ENCODE results near the gene DNAH17. TPM values are rescaled to one million over a fixed set of nuclear protein-coding genes. Genes with fewer than 3 reads are reported as not detected.
A peak's percentile ranks its signal among the peaks of the same experiment; 100 is the strongest.

Gene DNAH17
- total RNA-seq, 3 donors from 2014 or later (not counting 1 experiment from before 2014, with no cell fraction given) = 0.16 to 0.25 (median 0.24) TPM

DNA sequence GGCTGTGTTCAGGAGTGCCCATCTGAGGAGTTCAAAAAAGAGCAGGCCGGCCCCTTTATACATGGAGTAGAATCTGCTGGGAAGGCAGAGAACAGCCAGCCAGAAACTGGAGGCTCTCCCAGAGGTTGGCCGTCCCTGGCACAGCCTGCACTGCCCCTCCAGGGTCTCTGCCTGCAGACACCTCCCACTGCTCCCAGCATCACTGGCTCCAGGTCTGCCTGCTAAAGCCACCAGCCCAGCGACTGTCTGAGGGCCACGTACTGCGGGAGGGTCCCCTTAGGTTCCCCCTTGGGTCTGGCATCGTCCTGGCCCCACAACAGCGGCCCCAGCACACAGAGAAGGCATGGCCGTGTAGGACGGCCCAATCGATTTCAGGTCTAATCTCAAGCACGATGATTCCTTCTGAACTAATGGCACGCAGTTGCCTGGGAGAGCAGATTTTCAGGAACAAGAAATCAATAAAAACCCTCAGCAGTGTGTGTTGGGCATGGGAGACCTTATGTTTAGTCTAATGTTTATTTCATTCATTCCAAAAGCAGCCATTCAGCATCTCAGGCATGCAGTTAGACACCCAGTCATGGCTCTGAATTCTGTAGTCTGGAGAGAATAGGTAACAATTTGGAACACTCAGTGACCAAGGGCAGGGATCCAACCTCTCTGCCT lies 103.1 kb downstream of the DNAH17 start:
- Mint-ChIP-seq H3K4me1 (peaks cover 15 to 26% of the 10 kb centered on the region in 2 donors), H3K4me3 (peak overlapping the region; percentile 61), H3K9me3 (no peaks in the 10 kb centered on the region), H3K27ac (peak overlapping the region; percentile 88 to 92), H3K27me3 (ENCODE audit: low read depth in 2 of 2) (peaks cover 0 to 8% of the 10 kb centered on the region in 2 donors), H3K36me3 (no peaks in the 10 kb centered on the region)
- Histone ChIP-seq H3K27ac (ENCODE audit: low read length) (peak overlapping the region; percentile 62), H3K36me3 (ENCODE audit: control insufficient read depth, insufficient read depth, low read length) (no peaks in the 10 kb centered on the region), H3K4me3 (ENCODE audit: low read length) (no peak overlapping the region), H3K27me3 (ENCODE audit: control insufficient read depth, insufficient read depth, low read length) (no peaks in the 10 kb centered on the region), H3K9me3 (ENCODE audit: control insufficient read depth, insufficient read depth, low read length) (peaks cover 17% of the 10 kb centered on the region), H3K4me1 (ENCODE audit: control insufficient read depth, insufficient read depth, low read length) (peaks cover 33% of the 10 kb centered on the region)
- intact Hi-C loops (cut with micrococcal nuclease) = no loop called here
- ATAC-seq = no peak
- TF ChIP-seq, protein P1, sequence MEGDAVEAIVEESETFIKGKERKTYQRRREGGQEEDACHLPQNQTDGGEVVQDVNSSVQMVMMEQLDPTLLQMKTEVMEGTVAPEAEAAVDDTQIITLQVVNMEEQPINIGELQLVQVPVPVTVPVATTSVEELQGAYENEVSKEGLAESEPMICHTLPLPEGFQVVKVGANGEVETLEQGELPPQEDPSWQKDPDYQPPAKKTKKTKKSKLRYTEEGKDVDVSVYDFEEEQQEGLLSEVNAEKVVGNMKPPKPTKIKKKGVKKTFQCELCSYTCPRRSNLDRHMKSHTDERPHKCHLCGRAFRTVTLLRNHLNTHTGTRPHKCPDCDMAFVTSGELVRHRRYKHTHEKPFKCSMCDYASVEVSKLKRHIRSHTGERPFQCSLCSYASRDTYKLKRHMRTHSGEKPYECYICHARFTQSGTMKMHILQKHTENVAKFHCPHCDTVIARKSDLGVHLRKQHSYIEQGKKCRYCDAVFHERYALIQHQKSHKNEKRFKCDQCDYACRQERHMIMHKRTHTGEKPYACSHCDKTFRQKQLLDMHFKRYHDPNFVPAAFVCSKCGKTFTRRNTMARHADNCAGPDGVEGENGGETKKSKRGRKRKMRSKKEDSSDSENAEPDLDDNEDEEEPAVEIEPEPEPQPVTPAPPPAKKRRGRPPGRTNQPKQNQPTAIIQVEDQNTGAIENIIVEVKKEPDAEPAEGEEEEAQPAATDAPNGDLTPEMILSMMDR (IDR thresholded peaks at IDR 0.05) = no peak
- 97% methylated on average over 12 of the region's 12 CpGs for WGBS (ENCODE audit: insufficient coverage)
- DNase-seq = no peak

DNA sequence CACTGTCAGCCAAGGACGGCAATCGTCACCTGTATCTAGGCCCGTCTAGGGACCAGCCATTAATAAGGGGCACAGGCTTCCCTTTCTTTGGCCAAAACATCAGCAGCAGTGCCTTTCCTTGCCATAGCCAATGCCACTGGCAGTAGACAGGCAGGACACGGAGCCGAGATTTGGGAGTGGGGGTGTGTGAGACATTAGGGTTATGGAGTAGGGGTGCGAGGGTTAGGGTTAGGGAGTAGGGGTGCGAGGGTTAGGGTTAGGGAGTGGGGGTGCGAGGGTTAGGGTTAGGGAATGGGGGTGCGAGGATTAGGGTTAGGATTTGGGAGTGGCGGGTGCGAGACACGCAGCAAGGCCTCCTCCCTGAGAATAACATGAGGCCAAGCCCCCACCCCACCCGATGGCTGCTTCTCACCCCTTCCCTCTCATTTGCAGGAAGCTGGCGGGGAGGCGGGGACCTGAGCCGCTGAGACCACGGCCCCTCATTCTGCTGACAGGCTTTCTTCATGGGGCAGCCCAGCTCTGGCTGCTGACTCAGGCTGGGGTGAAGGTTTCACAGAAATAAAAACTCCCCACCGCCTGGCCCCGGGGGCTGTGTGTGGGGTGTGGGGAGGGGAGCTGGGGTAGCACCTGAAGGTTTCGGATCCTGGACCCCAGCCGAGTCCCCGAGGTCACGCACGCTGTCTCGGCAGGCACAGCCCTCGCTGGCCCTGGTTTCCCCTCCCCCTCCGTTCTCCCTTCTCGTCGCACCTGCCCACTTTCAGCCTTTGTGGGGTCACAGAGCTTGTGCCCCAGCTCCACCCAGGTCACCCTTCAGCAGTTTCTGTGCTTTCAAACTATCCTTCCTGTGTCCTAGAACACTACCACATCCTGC lies 104.9 kb downstream of the DNAH17 start:
- Mint-ChIP-seq H3K27me3 (ENCODE audit: low read depth in 2 of 2) (peaks cover 0 to 8% of the 10 kb centered on the region in 2 donors), H3K36me3 (no peaks in the 10 kb centered on the region), H3K27ac (no peak overlapping the region), H3K4me3 (no peak overlapping the region), H3K4me1 (peaks cover 15 to 26% of the 10 kb centered on the region in 2 donors), H3K9me3 (no peaks in the 10 kb centered on the region)
- Histone ChIP-seq H3K4me1 (ENCODE audit: control insufficient read depth, insufficient read depth, low read length) (peaks cover 33% of the 10 kb centered on the region), H3K27me3 (ENCODE audit: control insufficient read depth, insufficient read depth, low read length) (no peaks in the 10 kb centered on the region), H3K27ac (ENCODE audit: low read length) (no peak overlapping the region), H3K4me3 (ENCODE audit: low read length) (no peak overlapping the region), H3K36me3 (ENCODE audit: control insufficient read depth, insufficient read depth, low read length) (no peaks in the 10 kb centered on the region), H3K9me3 (ENCODE audit: control insufficient read depth, insufficient read depth, low read length) (peaks cover 17% of the 10 kb centered on the region)
- intact Hi-C loops (cut with micrococcal nuclease) = no loop called here
- no peak for ATAC-seq
- no peak for DNase-seq
- WGBS (ENCODE audit: insufficient coverage) = 82% methylated on average over 25 of the region's 29 CpGs
- TF ChIP-seq, protein P1 (IDR thresholded peaks at IDR 0.05) = no peak

- H3K9me3 ChIP-seq (ENCODE audit: control insufficient read depth, insufficient read depth, low read length) = peaks cover 17% of the 10 kb centered on the region
- H3K9me3 Mint-ChIP-seq = no peaks in the 10 kb centered on the region
- peaks cover 31% of the 10 kb centered on the region for H3K4me1 ChIP-seq (ENCODE audit: control insufficient read depth, insufficient read depth, low read length)
- intact Hi-C loops (cut with micrococcal nuclease) = no loop called here
- no peak for DNase-seq
- ATAC-seq = no peak
- H3K27me3 Mint-ChIP-seq (ENCODE audit: low read depth in 2 of 2) = peaks cover 0 to 8% of the 10 kb centered on the region in 2 donors
- no peak overlapping the region for H3K27ac ChIP-seq (ENCODE audit: low read length)
- H3K4me1 Mint-ChIP-seq = peaks cover 15 to 26% of the 10 kb centered on the region in 2 donors
- no peaks in the 10 kb centered on the region for H3K27me3 ChIP-seq (ENCODE audit: control insufficient read depth, insufficient read depth, low read length)
- no peak overlapping the region for H3K4me3 Mint-ChIP-seq
- no peak overlapping the region for H3K27ac Mint-ChIP-seq
- WGBS (ENCODE audit: insufficient coverage) = 94% methylated on average over 12 of the region's 12 CpGs
- H3K4me3 ChIP-seq (ENCODE audit: low read length) = no peak overlapping the region
- H3K36me3 Mint-ChIP-seq = no peaks in the 10 kb centered on the region
- no peaks in the 10 kb centered on the region for H3K36me3 ChIP-seq (ENCODE audit: control insufficient read depth, insufficient read depth, low read length)
- TF ChIP-seq, protein P1 (IDR thresholded peaks at IDR 0.05) = no peak
These were observed 105.6 kb downstream of the DNAH17 start for GRCh38 chr17:78471635-78472034.
